ENCODE results near the gene GPATCH2L.

GPATCH2L gene

DNA sequence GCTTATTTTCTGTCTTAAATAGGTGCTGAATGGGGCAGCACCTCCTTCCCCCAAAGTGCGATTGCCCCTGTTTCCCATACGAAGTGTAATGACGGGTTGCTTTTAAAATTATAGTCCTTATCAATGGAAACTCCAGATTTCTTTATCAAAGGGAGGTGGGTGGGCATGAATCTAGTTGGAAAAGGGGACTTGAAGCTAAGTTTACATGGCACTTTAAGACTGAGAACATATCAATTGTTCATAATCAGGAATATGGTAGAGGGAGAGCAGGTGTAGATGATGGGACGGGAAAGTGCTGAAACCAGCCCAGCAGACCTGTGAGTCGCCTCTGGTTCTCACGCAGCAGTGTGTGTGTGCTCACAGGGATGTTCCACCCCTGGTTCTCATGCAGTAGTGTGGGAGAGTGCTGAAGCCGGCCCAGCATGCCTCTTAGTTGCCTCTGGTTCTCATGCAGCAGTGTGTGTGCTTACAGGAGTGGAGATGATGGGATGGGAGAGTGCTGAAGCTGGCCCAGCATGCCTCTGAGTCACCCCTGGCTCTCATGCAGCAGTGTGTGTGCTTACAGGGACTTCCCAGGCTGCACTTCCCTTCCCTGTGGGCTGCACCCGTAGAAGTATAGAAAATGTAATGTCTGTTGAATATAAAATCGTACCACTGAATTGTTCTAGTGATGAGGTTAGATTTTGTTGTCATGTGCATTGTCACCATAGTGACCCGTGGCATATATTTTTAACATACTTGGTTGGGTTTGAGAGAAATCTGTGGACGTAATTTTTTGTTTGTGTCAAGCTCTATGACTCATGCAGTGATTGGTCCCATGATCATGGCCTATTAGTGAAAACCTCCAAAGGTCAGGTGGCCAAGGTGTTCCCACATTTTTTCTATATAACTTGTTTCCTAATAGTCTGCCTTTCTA is 51.6 kb downstream of the GPATCH2L start:
- DNase-seq, result no peak

- no peak for DNase-seq
These were observed 52.9 kb downstream of the GPATCH2L start for GRCh38 chr14:76204461-76205230.

DNA sequence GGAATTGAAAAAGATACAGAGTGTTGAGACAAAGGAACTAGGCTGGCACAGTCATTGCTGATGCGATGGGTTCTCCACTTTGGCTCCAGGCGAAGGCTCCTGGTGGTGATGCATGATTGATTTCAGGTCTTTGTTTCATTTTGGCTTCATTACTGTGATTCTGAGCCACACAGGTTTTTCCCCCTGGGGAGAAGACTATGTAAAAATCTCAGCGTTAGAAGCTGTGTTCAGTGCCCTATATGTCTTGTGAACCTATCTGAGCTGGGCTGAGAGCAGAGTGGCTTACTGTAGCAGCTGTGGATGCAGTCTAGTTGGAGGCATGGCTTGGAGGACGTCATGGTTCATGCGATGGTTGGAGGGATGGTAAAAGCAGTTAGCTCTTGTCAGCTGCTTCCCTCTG is 54.0 kb downstream of the GPATCH2L start:
- no peak for DNase-seq

GRCh38 chr14:76208340-76208739 is 56.6 kb downstream of the GPATCH2L start:
- no peak for DNase-seq

GRCh38 chr14:76212242-76212641 is 60.5 kb downstream of the GPATCH2L start:
- DNase-seq, result no peak

DNA sequence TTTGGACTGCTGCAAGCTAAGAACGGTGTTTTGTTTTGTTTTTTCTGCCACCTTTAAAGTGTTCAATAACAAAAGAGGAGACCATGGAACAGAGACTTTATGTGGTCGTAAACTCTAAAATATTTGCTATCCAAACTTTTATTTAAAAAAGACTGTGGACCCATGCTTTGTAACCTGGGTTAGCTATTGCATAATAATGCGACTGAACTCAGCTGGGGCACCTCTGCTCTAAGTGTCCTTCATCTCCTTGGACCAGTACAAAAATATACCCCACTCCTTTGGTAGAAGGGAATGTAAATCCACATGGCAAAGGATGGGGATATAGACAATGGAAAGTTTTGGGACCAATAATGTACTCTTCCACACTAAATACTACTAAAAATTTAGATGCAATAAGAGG is 65.5 kb downstream of the GPATCH2L start:
- DNase-seq, result no peak

DNA sequence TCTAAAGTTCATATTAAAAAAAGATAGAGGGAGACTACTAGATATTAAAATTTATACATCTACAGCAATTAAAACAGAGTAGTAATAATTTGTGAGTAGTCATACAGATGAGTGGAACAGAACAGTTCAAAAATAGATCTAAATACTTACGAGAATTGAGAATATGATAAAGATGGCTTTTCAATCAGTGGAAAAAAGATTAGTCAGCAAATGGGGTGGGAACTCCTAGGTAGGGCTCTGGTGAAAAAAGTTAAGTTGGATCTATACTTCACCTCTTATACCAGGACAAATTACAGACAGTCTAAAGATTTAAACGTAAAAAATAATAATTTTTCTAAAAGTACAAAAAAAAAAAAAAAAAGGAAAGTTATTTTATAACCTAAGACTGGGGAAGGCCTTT is 66.9 kb downstream of the GPATCH2L start:
- DNase-seq, result no peak

DNA sequence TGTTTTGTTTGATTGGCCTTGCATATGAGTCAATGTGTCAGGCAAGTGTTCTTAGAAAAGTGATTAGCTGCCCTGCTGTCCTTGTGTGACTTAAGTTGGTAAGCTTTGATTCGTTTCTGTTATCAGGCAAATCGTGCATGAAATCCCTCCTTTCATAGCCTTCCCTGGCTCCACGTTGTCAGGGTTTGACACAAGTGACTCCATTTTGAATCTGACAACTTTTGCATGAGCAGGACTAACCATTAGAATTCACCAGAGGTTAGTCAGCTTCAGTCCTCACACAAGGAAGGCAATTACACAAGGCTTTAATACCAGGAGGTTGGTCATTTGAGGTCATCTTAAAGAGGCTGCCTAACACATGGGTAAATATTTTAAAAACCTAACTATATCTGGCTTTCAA is 68.2 kb downstream of the GPATCH2L start:
- DNase-seq, result no peak

DNA sequence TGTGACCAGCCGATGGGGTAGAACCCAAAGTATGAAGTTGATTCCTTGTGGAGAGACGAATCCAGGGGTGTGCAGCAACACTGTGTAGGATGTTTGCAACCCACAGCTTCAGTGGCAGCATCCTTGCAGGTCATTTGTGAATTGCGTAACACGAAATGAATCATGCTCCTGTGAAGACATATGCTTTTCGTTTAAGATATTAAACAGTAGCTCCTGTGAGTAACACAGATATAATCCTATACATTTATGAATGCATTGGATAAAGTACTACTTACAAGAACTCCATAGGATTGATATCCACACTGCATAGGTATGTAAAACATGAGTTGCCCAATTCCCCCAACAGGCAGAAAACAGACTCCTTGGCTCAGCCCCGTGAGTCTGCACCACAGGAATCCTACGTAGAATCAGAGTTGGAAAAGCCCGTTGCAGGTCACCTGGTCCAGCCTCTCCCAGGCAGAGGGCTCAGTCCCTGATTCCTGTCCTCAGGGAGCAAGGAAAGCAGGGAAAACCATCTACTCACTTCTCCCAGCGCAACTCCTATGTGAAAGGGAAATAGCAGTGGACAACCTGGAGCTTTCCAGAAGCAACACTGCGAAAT is 75.8 kb downstream of the GPATCH2L start:
- no peak for DNase-seq

DNA sequence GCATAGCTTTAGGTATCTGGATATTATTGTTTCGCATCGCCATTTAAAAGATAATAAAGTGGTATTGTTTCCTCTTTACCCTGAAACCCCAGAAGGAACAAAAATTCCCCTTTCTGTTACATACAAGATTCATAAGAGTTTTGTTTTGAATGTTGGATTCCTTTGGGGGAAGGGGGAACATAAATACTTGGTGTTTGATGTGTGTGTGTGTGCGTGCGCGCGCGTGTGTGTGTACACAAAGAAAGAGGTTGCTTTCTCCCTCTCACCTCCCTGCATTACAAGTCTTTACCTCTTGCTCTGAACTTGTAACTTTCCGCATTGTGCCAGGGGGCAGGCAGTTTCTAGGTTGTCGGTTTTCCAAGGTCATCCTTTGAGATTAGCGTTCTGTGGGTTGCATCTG is 76.4 kb downstream of the GPATCH2L start:
- DNase-seq, result no peak

DNA sequence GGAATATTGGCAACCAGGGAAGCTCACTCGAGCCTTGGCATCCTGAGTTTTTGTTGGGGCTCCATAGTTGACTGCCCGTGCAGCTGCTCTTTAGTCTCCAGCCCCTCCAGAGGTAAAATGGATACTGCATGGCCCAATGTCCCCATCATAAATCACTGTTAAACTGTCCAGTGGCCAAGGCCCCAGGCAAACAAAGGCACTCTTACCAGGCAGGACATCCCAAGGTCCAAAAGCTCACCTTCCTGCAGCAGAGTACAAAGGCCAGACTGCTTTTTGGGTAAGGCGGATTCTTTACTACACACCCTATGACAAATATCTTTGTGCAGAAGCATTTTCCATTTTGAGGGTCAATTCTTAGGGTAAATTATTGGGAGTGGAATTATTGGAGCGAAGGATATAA is 81.1 kb downstream of the GPATCH2L start:
- no peak for DNase-seq

GRCh38 chr14:76235628-76236027 is 83.9 kb downstream of the GPATCH2L start:
- no peak for DNase-seq

- DNase-seq, result no peak
These were observed 84.7 kb downstream of the GPATCH2L start for GRCh38 chr14:76236172-76237130.

GRCh38 chr14:76237349-76237990 is 85.7 kb downstream of the GPATCH2L start:
- DNase-seq, result no peak

DNA sequence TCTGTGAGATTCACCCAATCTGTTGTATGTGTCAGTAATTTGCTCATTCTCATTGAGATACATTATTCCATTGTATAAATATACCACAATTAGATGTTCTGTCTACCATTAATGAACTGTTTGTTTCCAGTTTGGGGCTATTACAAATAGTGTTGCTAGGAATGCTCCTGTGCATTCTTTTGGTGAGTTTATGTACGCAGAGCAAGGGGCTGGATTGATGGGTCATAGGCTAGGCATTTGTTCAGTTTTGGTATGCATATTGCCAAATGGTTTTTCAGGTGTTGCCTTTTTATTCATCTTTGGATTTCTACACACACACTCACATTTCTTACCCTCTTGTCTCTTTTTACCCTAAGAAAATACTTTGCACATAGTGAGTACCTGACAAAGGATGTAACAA is 93.4 kb downstream of the GPATCH2L start:
- no peak for DNase-seq

- no peak for DNase-seq
These were observed 98.6 kb downstream of the GPATCH2L start for GRCh38 chr14:76250302-76250701.

DNA sequence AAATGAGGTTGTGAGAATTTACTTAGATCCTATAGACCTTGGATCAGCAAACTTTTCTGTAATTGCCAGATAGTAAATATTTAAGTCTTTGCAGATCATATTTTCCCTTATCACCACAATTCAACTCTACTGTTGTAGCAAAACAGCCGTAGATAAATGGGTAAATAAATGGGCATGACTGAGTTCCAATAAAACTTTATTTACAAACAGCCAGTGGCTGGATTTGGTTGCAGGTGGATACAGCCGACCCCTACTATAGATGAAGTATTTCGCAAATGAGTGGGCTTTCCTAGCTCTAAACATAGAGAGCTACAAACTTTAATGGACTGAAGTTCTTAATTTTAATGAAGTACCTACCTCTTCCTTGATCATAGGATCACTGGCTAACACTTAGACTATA is 100.7 kb downstream of the GPATCH2L start:
- DNase-seq, result no peak

DNA sequence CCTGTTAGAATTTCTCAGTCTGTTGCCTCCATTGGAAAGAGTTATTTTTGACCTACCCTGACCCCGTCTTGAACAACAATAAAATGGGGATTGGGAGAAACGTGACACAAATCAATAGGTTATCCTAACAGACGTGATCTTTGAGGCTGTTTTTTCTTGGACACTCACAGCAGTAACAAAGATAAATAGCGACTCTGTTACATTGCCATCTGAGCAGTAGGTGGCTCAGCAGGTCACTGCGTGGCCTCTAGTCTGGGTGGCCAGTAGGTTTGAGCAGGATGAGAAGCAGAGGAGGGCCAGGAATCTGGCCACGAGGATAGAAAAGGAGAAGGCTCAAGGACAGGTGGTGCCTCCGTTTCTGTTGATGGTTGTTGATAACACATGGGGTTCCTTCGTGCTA is 101.4 kb downstream of the GPATCH2L start:
- no peak for DNase-seq

DNA sequence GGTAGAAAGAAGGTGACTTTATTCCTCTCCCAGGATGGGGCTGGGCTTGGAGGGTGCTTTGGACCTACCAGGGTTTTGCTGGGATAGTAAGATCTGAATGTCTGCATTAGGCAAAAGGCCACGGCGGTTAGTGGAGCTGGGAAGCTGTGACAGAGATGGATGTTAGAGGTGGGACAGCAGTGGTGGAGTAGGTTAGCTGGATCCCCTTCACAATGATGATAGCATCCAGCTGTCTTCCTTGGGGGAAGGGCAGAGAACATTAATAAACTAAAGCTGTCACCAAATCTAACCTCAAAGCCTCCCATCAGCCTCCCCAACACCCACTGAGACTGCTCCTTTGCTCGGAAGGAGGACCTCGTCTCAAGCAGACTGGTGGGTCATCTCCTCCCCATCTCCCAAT is 104.8 kb downstream of the GPATCH2L start:
- DNase-seq, result no peak

DNA sequence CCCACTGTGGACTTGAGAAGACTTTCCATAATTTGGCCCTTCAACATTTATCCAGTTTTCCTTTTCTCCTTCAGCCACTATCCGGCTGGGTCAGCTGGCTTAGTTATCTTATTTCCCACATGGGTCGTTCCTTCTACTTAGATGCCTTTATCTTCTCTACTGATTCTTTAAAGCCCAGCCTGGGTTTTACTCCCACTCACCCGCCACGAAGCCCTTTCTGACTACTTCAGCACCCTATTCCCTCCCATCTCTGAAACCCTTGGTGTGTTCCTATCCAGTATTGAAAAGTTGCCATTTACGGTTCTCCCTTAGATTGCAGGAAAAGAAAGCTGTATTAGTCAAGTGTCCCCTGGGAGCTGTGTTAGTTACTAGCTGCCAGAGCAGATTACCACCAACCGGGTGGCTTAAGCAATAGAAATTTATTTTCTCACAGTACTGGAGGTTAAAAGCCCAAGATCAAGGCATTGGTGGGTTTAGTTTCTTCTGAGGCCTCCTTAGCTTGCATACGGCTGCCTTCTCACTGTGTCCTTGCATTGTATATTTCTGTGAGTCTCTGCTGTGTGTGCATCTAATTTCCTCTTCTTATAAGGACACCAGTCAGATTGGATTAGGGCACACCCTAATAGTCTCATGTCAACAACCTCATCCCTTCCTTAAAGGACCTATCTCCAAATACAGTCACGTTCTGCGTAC is 105.5 kb downstream of the GPATCH2L start:
- no peak for DNase-seq

- no peak for DNase-seq
These were observed 106.2 kb downstream of the GPATCH2L start for GRCh38 chr14:76257842-76258397.
